Upper lobe of right lung (tissue), 1 donor: ENCODE measurements around the gene TCP11L2. TPM values are rescaled to one million over a fixed set of nuclear protein-coding genes. Genes with fewer than 3 reads are reported as not detected.

Experiments
- ATAC-seq: fragments of 200-7000 bp; cut with Tn5 transposase; one replicate; pipeline ENCODE4 v1.9.1; 2020; ENCODE audit warnings: mild to moderate bottlenecking, moderate library complexity
- DNase-seq: peaks from one replicate; pipeline ENCODE4 v3.0.0-alpha.2; 2020
- H3K27ac ChIP-seq: fragments of 200-600 bp; one replicate; pipeline ENCODE4 v1.8.0; 2022
- H3K27me3 ChIP-seq: fragments of 200-600 bp; one replicate; pipeline ENCODE4 v1.8.0; 2022; ENCODE audit warnings: mild to moderate bottlenecking
- H3K36me3 ChIP-seq: fragments of 200-600 bp; one replicate; pipeline ENCODE4 v1.8.0; 2022
- H3K4me1 ChIP-seq: fragments of 200-600 bp; one replicate; pipeline ENCODE4 v1.8.0; 2022
- H3K4me3 ChIP-seq: fragments of 200-600 bp; one replicate; pipeline ENCODE4 v1.8.0; 2022; ENCODE audit warnings: mild to moderate bottlenecking
- H3K9me3 ChIP-seq: fragments of 200-600 bp; one replicate; pipeline ENCODE4 v1.8.0; 2022
- intact Hi-C: fragments of 100-400 bp; cut with DNase I; formaldehyde crosslinking; loops from one replicate; pipeline ENCODE4 v1.11.0; 2022
- total RNA-seq: library from RNA; stranded (reverse); fragmentation: NEBNext Ultra II Directional; extraction: Animal tissue kit (Norgen Biotek cat#: 25700); gene quantifications from one replicate; pipeline ENCODE4 v1.2.1, GENCODE V29; 2021
- TF ChIP-seq, protein P1 (sequence below): fragments of 200-600 bp; IDR thresholded peaks from one replicate; pipeline ENCODE4 v1.8.0; 2022; ENCODE audit warnings: antibody characterized with exemption
- donor health status: DM: no; HTN: yes; CAD: no; lungs with severe emphysema.

TCP11L2 gene
- total RNA-seq, 1 donor from 2014 or later, result 37.7 TPM

DNA sequence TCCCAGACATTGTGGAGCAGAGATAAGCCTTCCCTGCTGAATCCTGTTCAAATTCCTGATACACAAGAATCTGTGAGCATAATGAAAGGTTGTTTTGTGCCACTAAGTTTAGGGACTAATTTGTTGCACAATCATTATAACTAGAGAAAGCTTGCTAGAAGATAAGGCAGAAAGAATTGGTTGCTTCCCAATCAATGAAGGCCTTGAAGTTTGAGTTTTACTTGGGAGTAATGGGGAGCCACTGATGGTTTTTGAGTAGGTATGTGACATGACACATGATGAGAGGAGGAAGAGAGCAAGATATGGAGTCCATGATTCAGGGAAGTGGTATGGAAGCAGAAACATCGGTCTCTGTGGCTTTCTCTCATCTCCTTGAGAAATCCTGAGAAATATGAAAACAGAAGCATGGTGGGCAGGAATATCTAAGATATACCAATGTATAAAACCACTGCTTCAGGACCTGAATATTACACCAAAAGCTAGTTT, 13.3 kb upstream of the TCP11L2 start:
- TF ChIP-seq, protein P1, sequence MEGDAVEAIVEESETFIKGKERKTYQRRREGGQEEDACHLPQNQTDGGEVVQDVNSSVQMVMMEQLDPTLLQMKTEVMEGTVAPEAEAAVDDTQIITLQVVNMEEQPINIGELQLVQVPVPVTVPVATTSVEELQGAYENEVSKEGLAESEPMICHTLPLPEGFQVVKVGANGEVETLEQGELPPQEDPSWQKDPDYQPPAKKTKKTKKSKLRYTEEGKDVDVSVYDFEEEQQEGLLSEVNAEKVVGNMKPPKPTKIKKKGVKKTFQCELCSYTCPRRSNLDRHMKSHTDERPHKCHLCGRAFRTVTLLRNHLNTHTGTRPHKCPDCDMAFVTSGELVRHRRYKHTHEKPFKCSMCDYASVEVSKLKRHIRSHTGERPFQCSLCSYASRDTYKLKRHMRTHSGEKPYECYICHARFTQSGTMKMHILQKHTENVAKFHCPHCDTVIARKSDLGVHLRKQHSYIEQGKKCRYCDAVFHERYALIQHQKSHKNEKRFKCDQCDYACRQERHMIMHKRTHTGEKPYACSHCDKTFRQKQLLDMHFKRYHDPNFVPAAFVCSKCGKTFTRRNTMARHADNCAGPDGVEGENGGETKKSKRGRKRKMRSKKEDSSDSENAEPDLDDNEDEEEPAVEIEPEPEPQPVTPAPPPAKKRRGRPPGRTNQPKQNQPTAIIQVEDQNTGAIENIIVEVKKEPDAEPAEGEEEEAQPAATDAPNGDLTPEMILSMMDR, result no peak
- Histone ChIP-seq H3K27me3 (no peaks in the 10 kb centered on the region), H3K4me1 (no peaks in the 10 kb centered on the region), H3K4me3 (no peak overlapping the region), H3K27ac (no peak overlapping the region), H3K36me3 (no peaks in the 10 kb centered on the region), H3K9me3 (no peaks in the 10 kb centered on the region)
- no peak for DNase-seq
- intact Hi-C loops, result no loop called here
- ATAC-seq, result no peak

- Histone ChIP-seq H3K27me3 (no peaks in the 10 kb centered on the region), H3K4me3 (no peak overlapping the region), H3K36me3 (no peaks in the 10 kb centered on the region), H3K27ac (no peak overlapping the region), H3K4me1 (no peaks in the 10 kb centered on the region), H3K9me3 (no peaks in the 10 kb centered on the region)
- DNase-seq (no peak), ATAC-seq (no peak)
- TF ChIP-seq, protein P1, result no peak
- intact Hi-C loops, result no loop called here
Observed at GRCh38 chr12:106290666-106291065, 11.9 kb upstream of the TCP11L2 start.

DNA sequence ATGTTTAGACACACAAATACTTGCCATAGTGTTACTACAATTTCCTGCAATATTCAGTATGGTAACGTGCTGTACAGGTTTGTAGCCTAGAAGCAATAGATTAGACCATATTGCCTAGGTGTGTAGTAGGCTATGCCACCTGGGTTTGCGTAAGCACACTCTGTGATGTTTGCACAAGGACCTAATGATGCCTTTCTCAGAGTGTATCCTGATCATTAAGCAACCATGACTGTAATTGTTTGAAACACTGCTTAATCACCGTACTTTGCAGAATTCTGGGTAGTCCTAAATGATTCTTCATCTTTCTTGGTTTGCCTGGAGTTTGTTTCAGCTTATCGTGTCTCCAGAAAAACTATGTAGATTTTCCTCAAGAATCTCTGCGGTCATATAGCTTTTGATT, 11.2 kb upstream of the TCP11L2 start:
- H3K4me1 ChIP-seq, result no peaks in the 10 kb centered on the region
- H3K9me3 ChIP-seq, result no peaks in the 10 kb centered on the region
- no peak overlapping the region for H3K4me3 ChIP-seq
- intact Hi-C loops, result no loop called here
- no peak overlapping the region for H3K27ac ChIP-seq
- DNase-seq, result no peak
- peak; percentile 84 for ATAC-seq
- no peaks in the 10 kb centered on the region for H3K36me3 ChIP-seq
- TF ChIP-seq, protein P1, result no peak
- no peaks in the 10 kb centered on the region for H3K27me3 ChIP-seq

- Histone ChIP-seq H3K4me3 (no peak overlapping the region), H3K27me3 (no peaks in the 10 kb centered on the region), H3K9me3 (no peaks in the 10 kb centered on the region), H3K36me3 (no peaks in the 10 kb centered on the region), H3K4me1 (no peaks in the 10 kb centered on the region), H3K27ac (no peak overlapping the region)
- ATAC-seq (no peak), DNase-seq (no peak)
- TF ChIP-seq, protein P1, result no peak
- intact Hi-C loops, result no loop called here
Observed at GRCh38 chr12:106292339-106292738, 10.2 kb upstream of the TCP11L2 start.

- ATAC-seq (peak; percentile 86), DNase-seq (no peak)
- intact Hi-C loops, result no loop called here
- TF ChIP-seq, protein P1, result no peak
- Histone ChIP-seq H3K27me3 (no peaks in the 10 kb centered on the region), H3K36me3 (no peaks in the 10 kb centered on the region), H3K9me3 (no peaks in the 10 kb centered on the region), H3K4me1 (peaks cover 14% of the 10 kb centered on the region), H3K27ac (no peak overlapping the region), H3K4me3 (no peak overlapping the region)
Observed at GRCh38 chr12:106296179-106296877, 6.2 kb upstream of the TCP11L2 start.
